GM18907 (cell line): Measurements from ENCODE around the gene HGD.
"Not testable (repeated sequence)": the region's sequence is repeated elsewhere in the genome, so short reads cannot be mapped to it uniquely, and the experiment has no call there.

Experiments used
- ATAC-seq: cut with Tn5 transposase; IDR thresholded peaks from one replicate; pipeline ENCODE4 v1.9.1; 2021; ENCODE audit warnings: mild to moderate bottlenecking, moderate library complexity; ENCODE audit not compliant: unreplicated experiment

The HGD gene

GRCh38 chr3:120682095-120682681, at the start of gene HGD:
Gene HGD, minus strand, starts transcription at chr3:120682239. Its CDS starts 128 bp downstream, at chr3:120682111.
- ATAC-seq = no peak

- no peak for ATAC-seq
Observed at GRCh38 chr3:120730576-120731542, 48.8 kb upstream of the HGD start.

- ATAC-seq = no peak
Observed at GRCh38 chr3:120726791-120727190, 44.8 kb upstream of the HGD start.

- not testable (repeated sequence) for ATAC-seq
Observed at GRCh38 chr3:120719167-120719834, 37.3 kb upstream of the HGD start.

- no peak for ATAC-seq
Observed at GRCh38 chr3:120713262-120713661, 31.2 kb upstream of the HGD start.

- ATAC-seq = no peak
Observed at GRCh38 chr3:120710369-120710768, 28.3 kb upstream of the HGD start.

- peak; percentile 79 for ATAC-seq
Observed at GRCh38 chr3:120708408-120708807, 26.4 kb upstream of the HGD start.

- no peak for ATAC-seq
Observed at GRCh38 chr3:120706950-120707349, 24.9 kb upstream of the HGD start.

GRCh38 chr3:120705884-120706582, 24.0 kb upstream of the HGD start:
- no peak for ATAC-seq

- no peak for ATAC-seq
Observed at GRCh38 chr3:120699333-120699732, 17.3 kb upstream of the HGD start.

- no peak for ATAC-seq
Observed at GRCh38 chr3:120693439-120694171, 11.6 kb upstream of the HGD start.

- ATAC-seq = no peak
Observed at GRCh38 chr3:120689395-120689794, 7.4 kb upstream of the HGD start.

- peak; percentile 95 for ATAC-seq
Observed at GRCh38 chr3:120688121-120688520, 6.1 kb upstream of the HGD start.

GRCh38 chr3:120685411-120685810, 3.4 kb upstream of the HGD start:
- ATAC-seq = no peak

GRCh38 chr3:120684896-120685295, 2.9 kb upstream of the HGD start:
- ATAC-seq = no peak

GRCh38 chr3:120683671-120684301, 1.7 kb upstream of the HGD start:
- ATAC-seq = no peak

- ATAC-seq = no peak
Observed at GRCh38 chr3:120683213-120683612, 1.2 kb upstream of the HGD start.

GRCh38 chr3:120681506-120682038, 467 bp downstream of the HGD start:
- no peak for ATAC-seq

- ATAC-seq = no peak
Observed at GRCh38 chr3:120681018-120681417, 1.0 kb downstream of the HGD start.
